SK-N-SH (cell line): ENCODE results near the gene PSMB5.

Source experiments
- CTCF ChIP-seq: fragments of 200-600 bp; sonication (generic); IDR thresholded peaks from 2 replicates; pipeline ENCODE4 v1.6.1; 2017; ENCODE audit warnings: antibody characterized with exemption, mild to moderate bottlenecking, moderate library complexity
- POLR2AphosphoS5 ChIP-seq: IDR thresholded peaks from 2 replicates; pipeline ENCODE4 v1.6.1; 2012; ENCODE audit warnings: low read depth, low read length
- SIN3A ChIP-seq: IDR thresholded peaks from 2 replicates; pipeline ENCODE4 v1.6.1; 2012; ENCODE audit warnings: low read depth, mild to moderate bottlenecking, low read length, moderate library complexity, borderline replicate concordance
- USF2 ChIP-seq: fragments of 150-350 bp; IDR thresholded peaks from 2 replicates; pipeline ENCODE4 v1.6.1; 2017; ENCODE audit warnings: antibody characterized with exemption, low read length, low read depth, borderline replicate concordance

DNA sequence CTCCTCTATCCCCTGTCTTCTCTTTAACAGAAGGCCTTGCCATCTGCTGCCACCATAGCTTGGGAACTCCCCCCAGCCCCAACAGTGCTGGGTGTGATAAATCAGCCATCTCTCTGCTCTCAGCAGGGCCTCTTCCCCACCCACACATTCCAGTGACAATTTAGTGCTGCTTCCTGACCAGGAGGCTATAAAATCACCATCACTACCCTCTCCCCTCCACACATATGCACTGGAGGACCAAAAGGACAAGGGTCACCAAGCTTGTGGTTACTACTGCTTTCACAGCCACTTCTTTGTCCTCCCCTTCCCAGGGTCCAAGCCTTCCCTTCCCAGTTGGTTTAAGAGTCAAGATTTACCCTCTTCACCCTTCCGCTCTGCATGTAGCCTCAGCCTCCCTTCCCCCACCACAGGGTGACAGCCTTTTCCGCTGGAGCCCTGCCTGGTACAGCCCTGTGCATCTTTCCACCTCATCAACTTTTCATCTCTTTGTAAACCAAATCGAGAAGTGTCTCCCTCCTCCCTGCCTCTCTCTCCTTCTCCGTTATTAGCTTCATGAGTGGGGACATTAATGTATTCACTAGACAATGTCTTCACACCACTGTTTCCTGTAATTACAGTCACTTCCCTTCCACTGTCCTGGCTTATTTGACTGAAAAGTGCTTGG lies 9.4 kb downstream of the PSMB5 start:
- TF ChIP-seq CTCF: no peak
- no peak for TF ChIP-seq SIN3A
- 0 out of 2 replicates have a peak, but pooled peaks have one; percentile 15 for TF ChIP-seq POLR2AphosphoS5
- TF ChIP-seq USF2: no peak
